Stimulated activated CD8-positive, alpha-beta memory T cell treated with anti-CD3 and anti-CD28 coated beads, Interleukin-12 subunit alpha, Interleukin-12 subunit beta, amount 100 ng/mL, for 24 hours (primary cell): ENCODE data around the gene NFIA.

ENCODE experiments used
- DNase-seq: peaks from one replicate; pipeline ENCODE4 v3.0.0-alpha.2; 2020; ENCODE audit errors: extremely low read depth

The NFIA gene

GRCh38 chr1:61297887-61298286 lies 215.5 kb downstream of the NFIA start:
- no peak for DNase-seq

GRCh38 chr1:61299463-61299862 lies 217.1 kb downstream of the NFIA start:
- DNase-seq = no peak

DNA sequence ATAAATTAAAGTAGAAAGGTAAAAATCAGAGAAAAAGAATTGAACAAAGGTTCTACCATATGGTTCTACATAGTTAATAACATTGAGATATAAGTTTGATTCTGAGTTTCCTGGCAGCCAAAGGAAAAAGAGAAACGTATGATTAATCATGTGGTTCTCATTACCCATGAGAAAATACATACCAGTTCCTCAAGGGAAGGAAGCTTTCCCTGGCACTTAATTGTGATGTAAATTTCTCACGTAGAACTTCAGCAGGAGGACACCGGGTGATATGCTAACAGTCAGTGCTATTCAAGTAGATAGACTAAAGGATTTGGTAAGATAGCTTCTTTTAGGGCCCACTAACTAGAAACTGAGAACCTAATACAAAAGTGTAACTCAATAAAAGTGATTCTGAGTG lies 218.5 kb downstream of the NFIA start:
- DNase-seq = no peak

DNA sequence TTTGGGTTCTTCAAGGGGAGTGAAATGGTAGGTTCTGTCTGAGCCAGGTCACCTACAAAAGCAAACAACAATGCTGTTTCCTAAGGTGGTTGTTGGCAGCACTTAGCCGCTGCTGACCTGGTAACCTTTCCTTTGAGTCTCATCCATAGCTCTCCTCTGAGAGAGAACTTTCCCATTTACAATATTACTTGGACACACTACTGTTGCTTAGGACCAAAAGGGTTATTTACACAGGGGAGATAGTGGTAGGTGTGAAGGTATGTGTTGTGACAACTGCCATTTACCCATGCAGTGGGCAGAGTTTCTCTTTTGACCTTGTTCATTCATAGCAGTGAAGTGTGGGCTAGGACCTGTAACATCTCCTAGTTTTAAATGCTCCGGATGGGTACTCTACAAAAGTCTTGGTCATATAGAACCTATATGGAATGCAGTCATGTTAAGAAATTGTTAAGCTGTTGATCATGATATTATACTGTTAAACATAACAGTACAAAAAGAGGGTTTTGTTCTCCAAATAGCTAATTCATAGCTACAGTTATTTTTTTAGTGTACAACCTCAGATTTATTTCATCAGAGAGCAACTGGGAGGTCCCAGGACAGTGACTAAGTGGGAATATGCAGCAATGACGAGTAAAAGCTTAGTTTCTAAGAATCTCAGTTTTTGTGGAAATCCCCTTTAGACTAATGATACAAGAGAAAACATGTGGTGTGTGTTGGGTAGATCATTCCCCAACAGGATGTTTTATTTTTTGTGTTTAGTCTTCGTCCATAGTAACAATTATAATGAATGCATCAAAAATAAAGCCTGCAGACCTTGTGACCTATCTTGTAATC lies 219.7 kb downstream of the NFIA start:
- no peak for DNase-seq

- DNase-seq = no peak
These were observed 225.2 kb downstream of the NFIA start for GRCh38 chr1:61307422-61308142.

DNA sequence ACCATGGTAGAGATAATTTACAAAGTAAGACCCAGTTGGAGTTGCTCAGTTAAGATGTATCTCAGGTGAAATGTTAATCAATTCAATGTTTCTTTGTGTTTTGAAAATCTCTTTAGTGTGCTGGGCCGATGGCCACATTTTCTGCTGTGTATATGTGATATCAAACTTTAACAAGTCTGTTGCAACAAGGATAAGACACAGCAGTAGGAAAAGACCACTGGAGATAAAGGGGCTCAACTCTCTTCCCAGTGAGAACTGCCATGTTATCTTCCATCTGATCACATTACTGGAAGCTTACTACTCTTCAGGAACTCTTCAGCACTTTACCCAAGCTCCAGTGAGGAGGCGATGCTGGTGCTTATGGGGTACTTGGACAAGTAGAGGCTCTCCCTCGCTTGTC lies 227.7 kb downstream of the NFIA start:
- no peak for DNase-seq

GRCh38 chr1:61310538-61310937 lies 228.2 kb downstream of the NFIA start:
- no peak for DNase-seq

DNA sequence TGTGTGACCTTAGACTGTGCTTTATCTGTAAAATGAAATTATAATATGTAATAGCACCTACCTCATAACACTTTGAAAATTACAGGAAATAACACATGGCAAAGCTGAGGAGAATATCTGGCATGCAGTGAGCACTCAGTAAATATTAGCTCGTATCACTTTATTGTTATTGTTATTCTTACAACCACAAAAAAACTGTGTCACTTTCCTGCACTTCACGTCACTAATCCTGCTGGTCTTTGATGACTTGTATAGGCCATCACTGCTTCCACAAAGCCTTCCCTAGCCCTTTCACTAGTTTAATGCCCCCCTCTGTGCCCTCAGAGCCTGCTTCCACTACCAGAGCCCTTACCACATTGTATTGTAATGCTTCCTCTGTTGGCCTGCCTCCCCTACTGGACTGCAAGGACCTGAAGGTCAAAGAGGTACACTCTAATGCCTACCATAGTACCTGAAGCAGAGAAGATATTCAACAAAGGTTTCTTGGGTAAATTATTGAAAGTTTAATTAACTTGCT lies 231.6 kb downstream of the NFIA start:
- no peak for DNase-seq

- DNase-seq = no peak
These were observed 232.7 kb downstream of the NFIA start for GRCh38 chr1:61315011-61315410.

DNA sequence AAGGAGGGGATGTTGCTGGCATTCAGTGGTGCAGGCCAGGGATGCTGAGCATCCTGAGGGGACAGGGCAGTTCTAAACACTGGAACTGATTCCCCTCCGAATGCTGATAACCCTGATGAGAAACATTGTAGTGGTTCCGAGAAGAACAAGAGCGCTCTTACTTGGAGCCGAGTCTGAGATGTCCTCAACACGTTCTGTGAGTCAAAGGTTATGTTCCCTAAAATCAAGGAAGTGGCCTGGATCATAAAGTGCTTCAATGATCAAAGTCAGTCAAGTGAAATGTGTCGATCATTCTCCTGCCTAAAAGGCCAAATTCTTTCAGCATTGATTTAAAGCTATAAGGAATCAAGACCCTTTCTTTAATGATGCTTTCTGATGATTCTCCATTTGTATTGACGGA lies 234.1 kb downstream of the NFIA start:
- DNase-seq = no peak

GRCh38 chr1:61318319-61319125 lies 236.2 kb downstream of the NFIA start:
- no peak for DNase-seq

- no peak for DNase-seq
These were observed 238.2 kb downstream of the NFIA start for GRCh38 chr1:61320575-61320974.

GRCh38 chr1:61322008-61322744 lies 239.8 kb downstream of the NFIA start:
- no peak for DNase-seq

DNA sequence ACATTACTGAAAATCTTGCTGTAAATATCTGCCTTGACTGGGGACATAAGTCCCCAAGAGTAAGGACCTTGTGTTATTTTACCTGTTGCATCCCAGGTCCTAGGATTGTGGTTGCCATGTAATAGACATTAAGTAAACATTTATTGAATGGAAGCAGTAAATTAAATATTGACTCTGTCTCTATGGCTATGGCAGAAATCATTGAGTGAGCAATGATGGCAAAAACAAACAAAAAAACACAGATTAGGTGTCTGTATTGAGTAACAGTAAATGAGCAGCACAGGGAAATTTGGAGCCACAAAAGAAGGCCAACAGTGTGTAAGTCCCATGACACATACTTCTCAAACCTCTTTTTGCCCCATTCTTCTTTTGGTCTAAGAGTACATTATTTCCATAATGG lies 240.4 kb downstream of the NFIA start:
- DNase-seq = no peak

- DNase-seq = no peak
These were observed 241.4 kb downstream of the NFIA start for GRCh38 chr1:61323681-61324328.

DNA sequence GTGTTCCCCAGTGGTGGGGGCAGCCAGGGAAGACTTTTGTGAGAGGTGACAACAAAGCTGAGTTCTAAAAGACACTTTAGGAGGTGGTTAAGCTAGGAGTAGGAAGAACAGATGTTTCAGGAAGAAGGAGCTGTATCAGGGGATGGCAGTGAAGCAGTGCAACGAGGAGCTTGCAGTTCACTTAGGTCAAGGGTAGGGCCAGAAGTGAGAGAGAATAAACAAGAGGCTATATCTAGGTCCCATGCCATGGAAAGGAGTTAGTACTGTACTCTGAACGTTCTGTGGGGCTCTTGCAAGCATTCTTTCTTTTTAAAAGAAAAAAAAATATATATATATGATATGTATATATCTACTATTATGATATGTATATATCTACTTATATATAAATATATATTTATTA lies 244.4 kb downstream of the NFIA start:
- DNase-seq = no peak

DNA sequence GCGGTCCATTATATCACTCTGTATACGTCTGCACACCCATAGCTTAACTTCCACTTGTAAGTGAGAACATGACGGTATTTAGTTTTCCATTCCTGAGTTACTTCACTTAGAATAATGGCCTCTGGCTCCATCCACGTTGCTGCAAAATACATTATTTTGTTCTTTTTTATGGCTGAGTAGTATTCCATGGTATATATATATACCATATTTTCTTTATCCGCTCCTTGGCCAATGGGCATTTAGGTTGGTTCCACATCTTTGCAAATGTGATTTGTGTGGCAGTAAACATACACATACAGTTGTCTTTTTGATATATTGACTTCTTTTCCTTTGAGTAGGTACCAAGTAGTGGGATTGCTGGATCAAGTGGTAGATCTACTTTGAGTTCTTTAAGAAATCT lies 245.1 kb downstream of the NFIA start:
- DNase-seq = no peak

DNA sequence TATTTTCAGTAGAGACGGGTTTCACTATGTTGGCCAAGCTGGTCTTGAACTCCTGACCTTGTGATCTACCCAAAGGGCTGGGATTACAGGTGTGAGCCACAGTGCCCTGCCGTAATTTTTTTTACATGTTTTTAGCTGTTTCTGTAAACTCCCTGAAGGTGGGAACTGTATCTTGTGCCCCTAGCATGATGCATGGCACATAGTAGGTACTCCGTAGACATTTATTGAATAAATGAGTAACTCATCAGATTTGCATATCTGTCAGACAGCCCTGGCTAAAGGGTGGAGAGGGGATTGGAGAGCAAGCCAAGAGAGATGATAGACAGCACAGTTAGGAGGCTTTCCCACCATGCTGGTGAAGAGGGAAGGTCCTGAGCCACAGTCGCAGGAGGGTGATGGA lies 247.2 kb downstream of the NFIA start:
- no peak for DNase-seq

DNA sequence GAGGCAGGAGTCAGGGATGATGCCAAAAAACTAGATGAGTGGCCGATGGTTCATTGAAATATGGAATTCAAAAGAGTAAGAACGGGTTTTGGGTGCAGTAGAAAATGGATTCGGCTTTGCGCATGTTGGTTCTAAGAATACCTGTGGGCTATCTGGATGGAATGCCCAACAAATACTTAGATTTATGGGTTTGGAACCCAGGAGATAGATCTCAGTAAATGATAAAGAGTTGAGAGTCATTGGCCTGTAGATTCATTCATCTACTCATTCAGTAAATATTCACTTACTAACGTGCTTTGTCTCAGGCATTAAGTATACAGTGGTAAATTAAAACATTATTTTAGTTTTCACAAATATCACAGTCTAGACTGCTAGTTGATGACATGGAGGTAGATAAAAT lies 247.7 kb downstream of the NFIA start:
- DNase-seq = no peak

GRCh38 chr1:61330571-61330970 lies 248.2 kb downstream of the NFIA start:
- no peak for DNase-seq

DNA sequence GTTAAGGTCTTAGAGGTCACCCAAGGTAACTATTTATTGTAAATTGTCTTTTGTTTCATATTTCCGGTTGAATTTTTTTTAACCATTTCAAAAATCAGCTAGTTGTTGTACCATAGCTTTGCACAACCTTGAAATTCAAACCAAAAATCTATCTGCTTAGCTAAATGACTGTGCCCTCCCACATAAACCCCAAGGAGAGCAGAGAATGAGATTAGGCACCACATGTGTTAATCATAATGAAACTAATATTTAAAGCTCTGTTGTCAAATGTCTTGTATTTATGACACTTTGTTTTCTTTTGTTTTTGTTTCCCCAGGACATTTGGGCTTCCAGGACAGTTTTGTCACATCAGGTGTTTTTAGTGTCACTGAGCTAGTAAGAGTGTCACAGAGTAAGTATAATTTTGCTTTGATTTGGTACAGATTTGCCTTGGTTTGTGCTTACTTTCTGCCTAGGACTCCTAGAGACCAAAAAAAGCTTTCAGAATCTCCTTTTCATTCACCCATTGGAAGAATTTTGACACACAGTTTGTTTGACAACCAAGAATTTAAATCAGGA lies 249.9 kb downstream of the NFIA start:
- DNase-seq = no peak
